ENCODE data around the gene ZNF544.
"Not testable (repeated sequence)": the region's sequence is repeated elsewhere in the genome, so short reads cannot be mapped to it uniquely, and the experiment has no call there.

- not testable (repeated sequence) for TF ChIP-seq PATZ1 (CRISPR knock-in tag; IDR thresholded peaks at IDR 0.05; ENCODE audit: borderline replicate concordance); CREB5 (CRISPR knock-in tag; IDR thresholded peaks at IDR 0.05; ENCODE audit: low read depth); ZFP3 (CRISPR knock-in tag; IDR thresholded peaks at IDR 0.05); POU6F1 (CRISPR knock-in tag; IDR thresholded peaks at IDR 0.05; ENCODE audit: borderline replicate concordance, low read depth); TSHZ2 (CRISPR knock-in tag; IDR thresholded peaks at IDR 0.05); RARB (CRISPR knock-in tag; IDR thresholded peaks at IDR 0.05); ZNF8 (CRISPR knock-in tag; IDR thresholded peaks at IDR 0.05); ZNF565 (CRISPR knock-in tag; conservative IDR thresholded peaks at IDR 0.05; ENCODE audit: low read depth); ESRRG (CRISPR knock-in tag; IDR thresholded peaks at IDR 0.05); OSR1 (CRISPR knock-in tag; IDR thresholded peaks at IDR 0.05); TOX (CRISPR knock-in tag; IDR thresholded peaks at IDR 0.05; ENCODE audit: borderline replicate concordance); TCF4 (CRISPR knock-in tag; IDR thresholded peaks at IDR 0.05; ENCODE audit: borderline replicate concordance); ISL1 (CRISPR knock-in tag; IDR thresholded peaks at IDR 0.05)
Observed at GRCh38 chr19:58310685-58311084, 82.0 kb downstream of the ZNF544 start.

Measured in SK-N-SH treated with all-trans-retinoic acid at 6 μM for 48 hours (cell line).